Naive thymus-derived CD4-positive, alpha-beta T cell (primary cell): ENCODE data around the gene PICK1. TPM values are rescaled to one million over a fixed set of nuclear protein-coding genes. Genes with fewer than 3 reads are reported as not detected.

Source experiments
- ATAC-seq: fragments of 150-1000 bp; cut with Tn5 transposase; 2 replicates; pipeline ENCODE4 v1.10.0; 2021; ENCODE audit warnings: mild to moderate bottlenecking, moderate library complexity
- CTCF ChIA-PET: fragments of 350-600 bp; sonication (Branson Sonifier 250); formaldehyde crosslinking; loops from one replicate; lab custom pipeline; 2021; ENCODE audit warnings: antibody characterized with exemption; lab: Charles Lee
- POLR2A ChIA-PET: fragments of 350-600 bp; sonication (Branson Sonifier 250); formaldehyde crosslinking; loops from one replicate; lab custom pipeline; 2021; ENCODE audit warnings: antibody characterized with exemption, inconsistent platforms; lab: Charles Lee
- DNase-seq, 9 donors: peaks; one replicate each; pipeline versions ENCODE4 v3.0.0 to v3.0.0-alpha.2; 2020 to 2022; ENCODE audit warnings: mixed read lengths in 1 of 9
- H3K27ac ChIP-seq: one replicate; pipeline ENCODE4 v1.7.0; 2013; ENCODE audit warnings: mild to moderate bottlenecking, low read depth, low read length, moderate library complexity
- H3K27me3 ChIP-seq, 2 donors: one replicate each; pipeline ENCODE4 v1.7.0; 2013; ENCODE audit warnings: low read length in 2 of 2, mild to moderate bottlenecking in 2 of 2, moderate library complexity in 2 of 2; ENCODE audit not compliant: control insufficient read depth in 2 of 2, insufficient read depth in 2 of 2
- H3K36me3 ChIP-seq, 3 experiments: 1 replicate in 2 of 3; 2 replicates in 1 of 3; pipeline ENCODE4 v1.7.0; 2013; ENCODE audit warnings: low read length in 3 of 3, mild to moderate bottlenecking in 3 of 3, moderate library complexity in 1 of 3; ENCODE audit not compliant: insufficient read depth in 3 of 3, control insufficient read depth in 2 of 3
- H3K4me1 ChIP-seq, 2 donors: one replicate each; pipeline ENCODE4 v1.7.0; 2013; ENCODE audit warnings: low read length in 2 of 2, mild to moderate bottlenecking in 2 of 2, moderate library complexity in 1 of 2; ENCODE audit not compliant: control insufficient read depth in 2 of 2, insufficient read depth in 2 of 2
- H3K4me3 ChIP-seq: 2 replicates; pipeline ENCODE4 v1.7.0; 2013; ENCODE audit warnings: mild to moderate bottlenecking, low read length
- H3K9me3 ChIP-seq, 3 experiments: 1 replicate in 2 of 3; 2 replicates in 1 of 3; pipeline ENCODE4 v1.7.0; 2013; ENCODE audit warnings: low read length in 3 of 3; ENCODE audit not compliant: control insufficient read depth in 2 of 3
- H3K27ac Mint-ChIP-seq, 9 donors: one replicate each; pipeline ENCODE4 v1.8.0; 2020 to 2022; ENCODE audit warnings: mixed read lengths in 9 of 9, mild to moderate bottlenecking in 8 of 9, moderate library complexity in 5 of 9, inconsistent platforms in 2 of 9
- H3K27me3 Mint-ChIP-seq, 5 donors: one replicate each; pipeline ENCODE4 v1.8.0; 2021 to 2022; ENCODE audit warnings: mixed read lengths in 5 of 5, mild to moderate bottlenecking in 1 of 5
- H3K36me3 Mint-ChIP-seq, 5 donors: one replicate each; pipeline ENCODE4 v1.8.0; 2020 to 2022; ENCODE audit warnings: mixed read lengths in 5 of 5, mild to moderate bottlenecking in 3 of 5, inconsistent platforms in 1 of 5
- H3K4me1 Mint-ChIP-seq, 7 donors: one replicate each; pipeline ENCODE4 v1.8.0; 2020 to 2022; ENCODE audit warnings: mixed read lengths in 7 of 7, mild to moderate bottlenecking in 3 of 7, inconsistent platforms in 1 of 7
- H3K4me3 Mint-ChIP-seq, 10 donors: one replicate each; pipeline ENCODE4 v1.8.0; 2020 to 2022; ENCODE audit warnings: mild to moderate bottlenecking in 10 of 10, mixed read lengths in 10 of 10, moderate library complexity in 6 of 10, inconsistent platforms in 2 of 10
- H3K9me3 Mint-ChIP-seq, 11 donors: one replicate each; pipeline ENCODE4 v1.8.0; 2020 to 2022; ENCODE audit warnings: mixed read lengths in 11 of 11, mild to moderate bottlenecking in 4 of 11, inconsistent platforms in 1 of 11, moderate library complexity in 1 of 11
- intact Hi-C, 2 donors: fragments of 100-400 bp; cut with micrococcal nuclease; formaldehyde crosslinking; loops; one replicate each; pipeline ENCODE4 v1.15.1; 2023
- polyA plus RNA-seq, 2 donors: library from polyadenylated mRNA; unstranded; fragments of 300-500 nt; fragmentation: Illumina TruSeq; gene quantifications; one replicate each; pipeline ENCODE4 v1.2.3, GENCODE V29; 2021
- total RNA-seq, 6 experiments: library from RNA in 5 of 6; stranded (reverse) in 5 of 6; gene quantifications; 1 replicate in 5 of 6; 2 replicates in 1 of 6; pipeline ENCODE4 v1.2.3 and lab custom pipeline; 2021 to 2026

Gene PICK1
- total and polyA plus RNA-seq, 7 experiments from 2014 or later: 6.3 to 29.3 (median 25.3) TPM

- Mint-ChIP-seq H3K27me3 (peaks cover 0 to 28% (median 8%) of the 10 kb centered on the region in 5 donors), H3K4me1 (peaks cover 0 to 14% (median 9%) of the 10 kb centered on the region in 7 donors), H3K4me3 (peak overlapping the region in 2 of 10 donors; percentile 13 to 51), H3K36me3 (no peaks in the 10 kb centered on the region), H3K9me3 (no peaks in the 10 kb centered on the region), H3K27ac (peak overlapping the region in 2 of 9 donors; percentile 38 to 71)
- Histone ChIP-seq H3K9me3 (no peaks in the 10 kb centered on the region), H3K27me3 (no peaks in the 10 kb centered on the region), H3K27ac (no peak overlapping the region), H3K4me1 (peaks cover 10 to 11% of the 10 kb centered on the region in 2 donors), H3K36me3 (peaks cover 0 to 2% (median 0%) of the 10 kb centered on the region in 3 experiments), H3K4me3 (no peak overlapping the region)
- intact Hi-C loops: loop anchor here (1.0 to 10.0 kb wide), 7 partner anchors 50 to 951 kb away; partner anchors contain the start of genes GTPBP1 (in 1 of the 2) and JOSD1 (in 1 of the 2)
- DNase-seq: peak; percentile 59 to 75 (median 69)
- peak; percentile 88 for ATAC-seq
- ChIA-PET CTCF (interaction anchor here (0.6 to 4.4 kb wide), 14 partner anchors 9 to 566 kb away, joined by 3 to 22 read pairs (median 3); partner anchors contain the start of genes DMC1 and MFNG), POLR2A (interaction anchor here (0.6 to 1.5 kb wide), 5 partner anchors 234 to 1285 kb away, joined by 3 to 6 read pairs (median 4); partner anchors contain the start of genes DMC1 and TOMM22)
Observed at GRCh38 chr22:38051900-38052862, 5.0 kb upstream of the PICK1 start.

DNA sequence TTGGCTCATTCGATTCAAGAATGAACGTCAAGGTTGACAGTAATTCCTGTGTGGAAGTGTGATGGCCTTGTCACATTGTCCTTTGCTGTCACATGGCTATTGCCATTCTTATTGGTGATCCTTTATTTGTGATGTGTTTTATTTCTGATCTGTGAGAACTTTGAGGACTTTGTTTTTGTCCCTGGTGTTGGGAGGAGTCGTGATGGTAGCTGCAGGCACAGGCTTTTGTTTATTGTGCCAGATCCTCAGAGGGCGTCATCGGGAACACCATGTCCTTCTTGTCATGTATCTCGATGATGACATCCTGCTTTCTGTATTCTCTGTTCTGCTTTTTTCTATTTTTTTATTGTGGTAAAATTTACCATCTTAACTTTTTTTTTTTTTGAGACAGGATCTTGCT, 5.6 kb downstream of the PICK1 start:
- Mint-ChIP-seq H3K36me3 (peaks cover 9 to 43% (median 16%) of the 10 kb centered on the region in 5 donors), H3K27ac (no peak overlapping the region), H3K4me3 (no peak overlapping the region), H3K4me1 (peaks cover 0 to 14% (median 6%) of the 10 kb centered on the region in 7 donors), H3K27me3 (no peaks in the 10 kb centered on the region), H3K9me3 (no peaks in the 10 kb centered on the region)
- Histone ChIP-seq H3K9me3 (no peaks in the 10 kb centered on the region), H3K36me3 (peaks cover 0 to 46% (median 5%) of the 10 kb centered on the region in 3 experiments), H3K27ac (no peak overlapping the region), H3K27me3 (no peaks in the 10 kb centered on the region), H3K4me1 (peaks cover 1 to 2% of the 10 kb centered on the region in 2 donors), H3K4me3 (no peak overlapping the region)
- ChIA-PET POLR2A (no interaction called here), CTCF (no interaction called here)
- intact Hi-C loops: no loop called here
- ATAC-seq (no peak), DNase-seq (no peak)

GRCh38 chr22:38065539-38065938, 8.3 kb downstream of the PICK1 start:
- intact Hi-C loops: no loop called here

DNA sequence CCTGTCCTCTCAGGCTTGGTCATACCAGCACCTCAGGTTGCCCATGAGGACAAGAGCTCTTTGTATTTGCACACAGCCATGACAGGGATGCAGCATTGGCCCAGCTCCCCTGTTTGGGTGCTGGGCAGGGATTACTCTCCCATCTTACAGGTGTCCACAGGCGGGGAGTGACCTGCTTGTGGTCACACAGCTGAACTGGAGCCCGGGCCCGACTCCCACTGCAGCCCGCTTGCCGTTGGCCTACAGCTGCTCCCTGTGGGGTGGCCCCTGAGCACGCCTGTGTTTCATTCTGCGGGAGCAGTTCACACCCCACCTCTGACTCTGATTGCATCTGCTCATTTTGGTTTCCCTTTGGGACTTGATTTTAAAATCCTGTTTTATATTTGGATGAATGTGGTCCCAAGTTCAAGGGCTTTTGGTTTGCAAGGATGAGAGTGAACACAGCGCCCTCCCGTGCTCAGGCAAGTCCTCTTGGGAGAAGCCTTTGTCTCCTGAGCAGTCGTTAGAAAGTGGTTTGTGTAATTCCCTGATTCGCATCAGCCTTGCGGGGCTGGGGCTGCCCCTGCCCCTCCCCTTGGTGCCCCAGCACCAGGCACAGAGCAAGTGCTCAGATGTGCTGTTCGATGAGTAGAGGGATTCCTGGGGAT, 9.3 kb downstream of the PICK1 start:
- ChIA-PET CTCF (interaction anchor here (1.7 kb wide), 1 partner anchor 14 kb away, joined by 4 read pairs; no protein-coding TSS in a partner anchor), POLR2A (interaction anchor here (1.7 kb wide), 1 partner anchor 9 kb away, joined by 6 read pairs; the partner anchor contains the start of gene PICK1)
- no peak for ATAC-seq
- H3K4me1 Mint-ChIP-seq: peaks cover 0 to 5% (median 0%) of the 10 kb centered on the region in 7 donors
- H3K36me3 Mint-ChIP-seq: peaks cover 4 to 50% (median 12%) of the 10 kb centered on the region in 5 donors
- no peaks in the 10 kb centered on the region for H3K9me3 ChIP-seq
- H3K36me3 ChIP-seq: peaks cover 0 to 76% (median 5%) of the 10 kb centered on the region in 3 experiments
- H3K27me3 ChIP-seq: no peaks in the 10 kb centered on the region
- no peaks in the 10 kb centered on the region for H3K27me3 Mint-ChIP-seq
- no peak overlapping the region for H3K4me3 ChIP-seq
- H3K4me3 Mint-ChIP-seq: no peak overlapping the region
- no peak overlapping the region for H3K27ac ChIP-seq
- no peak overlapping the region for H3K27ac Mint-ChIP-seq
- no peaks in the 10 kb centered on the region for H3K4me1 ChIP-seq
- H3K9me3 Mint-ChIP-seq: no peaks in the 10 kb centered on the region
- intact Hi-C loops: no loop called here
- no peak for DNase-seq

More at GRCh38 chr22:38065539-38065938, 8.3 kb downstream of the PICK1 start:
- H3K36me3 ChIP-seq: peaks cover 0 to 68% (median 5%) of the 10 kb centered on the region in 3 experiments
- H3K4me1 ChIP-seq: no peaks in the 10 kb centered on the region
- DNase-seq (no peak), ATAC-seq (no peak)
- Mint-ChIP-seq H3K27ac (no peak overlapping the region), H3K9me3 (no peaks in the 10 kb centered on the region), H3K36me3 (peaks cover 4 to 51% (median 12%) of the 10 kb centered on the region in 5 donors), H3K27me3 (no peaks in the 10 kb centered on the region), H3K4me3 (no peak overlapping the region), H3K4me1 (peaks cover 0 to 5% (median 0%) of the 10 kb centered on the region in 7 donors)
- H3K27me3 ChIP-seq: no peaks in the 10 kb centered on the region
- ChIA-PET POLR2A (interaction anchor here (1.7 kb wide), 1 partner anchor 8 kb away, joined by 6 read pairs; the partner anchor contains the start of gene PICK1), CTCF (interaction anchor here (1.7 kb wide), 1 partner anchor 13 kb away, joined by 4 read pairs; no protein-coding TSS in a partner anchor)
- H3K4me3 ChIP-seq: no peak overlapping the region
- H3K27ac ChIP-seq: no peak overlapping the region
- H3K9me3 ChIP-seq: no peaks in the 10 kb centered on the region

DNA sequence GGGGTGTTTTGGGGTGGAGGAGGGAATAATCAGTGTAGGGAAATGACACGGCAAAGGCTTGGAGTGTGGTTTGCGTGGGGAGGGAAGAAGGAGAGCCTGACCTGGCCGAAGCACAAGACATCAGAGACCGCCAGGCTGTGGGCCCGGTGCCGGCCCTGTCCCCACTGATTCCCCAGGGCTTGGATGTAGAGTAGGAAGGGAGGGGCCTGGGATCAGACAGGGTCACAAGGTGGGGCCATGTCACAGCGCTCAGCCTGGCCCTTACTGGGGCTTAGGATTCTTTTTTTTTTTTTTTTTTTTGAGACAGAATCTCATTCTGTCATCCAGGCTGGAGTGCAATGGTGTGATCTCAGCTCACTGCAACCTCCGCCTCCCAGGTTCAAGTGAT, 9.8 kb downstream of the PICK1 start:
- no peaks in the 10 kb centered on the region for H3K9me3 ChIP-seq
- Mint-ChIP-seq H3K36me3 (peaks cover 4 to 46% (median 9%) of the 10 kb centered on the region in 5 donors), H3K4me1 (peaks cover 0 to 5% (median 0%) of the 10 kb centered on the region in 7 donors), H3K27me3 (no peaks in the 10 kb centered on the region), H3K4me3 (no peak overlapping the region), H3K27ac (no peak overlapping the region), H3K9me3 (no peaks in the 10 kb centered on the region)
- DNase-seq (no peak), ATAC-seq (no peak)
- H3K36me3 ChIP-seq: peaks cover 0 to 81% (median 5%) of the 10 kb centered on the region in 3 experiments
- no peaks in the 10 kb centered on the region for H3K27me3 ChIP-seq
- no peak overlapping the region for H3K4me3 ChIP-seq
- no peaks in the 10 kb centered on the region for H3K4me1 ChIP-seq
- H3K27ac ChIP-seq: no peak overlapping the region
- ChIA-PET CTCF (no interaction called here), POLR2A (interaction anchor here (1.7 kb wide), 1 partner anchor 10 kb away, joined by 6 read pairs; the partner anchor contains the start of gene PICK1)
- intact Hi-C loops: no loop called here
